ENCODE data around the gene AXIN1. TPM values are rescaled to one million over a fixed set of nuclear protein-coding genes. Genes with fewer than 3 reads are reported as not detected.

Gene AXIN1
- total and polyA plus RNA-seq, 2 of the 8 experiments (the other 6 are each of a cell fraction or from before 2014, with no cell fraction given) = 12.5 to 41.9 TPM

- Histone ChIP-seq H4K91ac (replicated peaks; ENCODE audit: insufficient read length, low read length) (no peak overlapping the region), H3K4me3 (ENCODE audit: extremely low read depth in 1 of 4, insufficient read depth in 2 of 4, low read depth in 3 of 4, low read length in 4 of 4) (peak overlapping the region in 2 of 4 experiments; percentile 12 to 65; a peak in 1 of 8 replicates), H3K36me3 (ENCODE audit: control insufficient read depth in 2 of 4, insufficient read depth in 4 of 4, low read length in 3 of 4) (peaks cover 7 to 18% (median 14%) of the 10 kb centered on the region in 4 experiments; a peak in 6 of 8 replicates), H3K79me1 (ENCODE audit: low read depth, low read length) (no peaks in the 10 kb centered on the region; the same call in 1 of the 2 replicates), H3K4ac (replicated peaks; ENCODE audit: insufficient read length, low read depth, low read length) (no peak overlapping the region), H3K9me3 (ENCODE audit: insufficient read depth in 2 of 2, low read depth in 1 of 2, low read length in 1 of 2) (no peaks in the 10 kb centered on the region), H2BK12ac (ENCODE audit: low read depth, low read length) (no peak overlapping the region), H3K4me1 (replicated peaks in 1 of 4; ENCODE audit: control insufficient read depth in 3 of 4, insufficient read depth in 4 of 4, low read length in 3 of 4) (peaks cover 0 to 26% (median 13%) of the 10 kb centered on the region in 4 experiments; a peak in 6 of 7 replicates), H3K23me2 (ENCODE audit: low read depth, low read length) (peaks cover 5% of the 10 kb centered on the region), H2BK15ac (ENCODE audit: low read length) (no peak overlapping the region), H3K18ac (ENCODE audit: extremely low read depth, low read length) (peak overlapping the region; percentile 32; the same call in 1 of the 2 replicates), H2AFZ (ENCODE audit: low read length) (no peak overlapping the region), H3K79me2 (ENCODE audit: control insufficient read depth in 1 of 2, insufficient read depth in 2 of 2, low read length in 2 of 2) (no peaks in the 10 kb centered on the region; a peak in 1 of 4 replicates), H2AK5ac (ENCODE audit: low read depth, low read length) (no peak overlapping the region), H3K56ac (replicated peaks; ENCODE audit: insufficient read length, low read depth, low read length) (no peak overlapping the region), H3K27me3 (replicated peaks in 1 of 4; ENCODE audit: control insufficient read depth in 3 of 4, extremely low read depth in 1 of 4, insufficient read depth in 3 of 4, low read length in 3 of 4) (no peaks in the 10 kb centered on the region), H3K14ac (ENCODE audit: insufficient read length) (no peak overlapping the region), H4K8ac (ENCODE audit: extremely low read depth, insufficient read depth, low read length) (no peak overlapping the region), H3K23ac (ENCODE audit: insufficient read length) (no peak overlapping the region), H3K27ac (ENCODE audit: low read depth, low read length) (no peak overlapping the region), H4K20me1 (replicated peaks in 1 of 2; ENCODE audit: control insufficient read depth in 1 of 2, insufficient read depth in 2 of 2, low read length in 2 of 2) (peaks cover 2 to 21% of the 10 kb centered on the region in 2 experiments), H2BK120ac (replicated peaks; ENCODE audit: low read depth, low read length) (no peak overlapping the region), H2BK5ac (ENCODE audit: low read depth, low read length) (peak overlapping the region; percentile 63), H3K9ac (replicated peaks in 1 of 4; ENCODE audit: extremely low read depth in 1 of 4, low read depth in 3 of 4, low read length in 3 of 4) (no peak overlapping the region), H4K5ac (ENCODE audit: insufficient read length, low read depth, low read length) (no peak overlapping the region), H3K4me2 (ENCODE audit: insufficient read depth in 1 of 2, low read depth in 2 of 2, low read length in 2 of 2) (peak overlapping the region; percentile 29 to 59; a peak in 2 of 4 replicates), H2BK20ac (ENCODE audit: low read length) (no peak overlapping the region)
- no peak for TF ChIP-seq CEBPB (IDR thresholded peaks at IDR 0.05; ENCODE audit: low read depth, low read length)
- TF ChIP-seq POLR2A (IDR thresholded peaks at IDR 0.05; ENCODE audit: control extremely low read depth in 1 of 2, low read depth in 2 of 2, low read length in 2 of 2) = 0 out of 3 replicates have a peak, but pooled peaks of 1 of the 2 experiments have one; percentile 13
- TF ChIP-seq BCL11A (IDR thresholded peaks at IDR 0.05; ENCODE audit: low read depth in 2 of 2, low read length in 2 of 2) = no peak
- no peak for FAIRE-seq
- ChIA-PET POLR2A (ENCODE audit: partially characterized antibody) (interaction anchor here (0.7 to 6.7 kb wide), 16 partner anchors 9 to 249 kb away, joined by 3 to 67 read pairs (median 3); partner anchors contain the start of genes CAPN15, NHLRC4 and WDR90), CTCF (ENCODE audit: partially characterized antibody) (interaction anchor here (0.9 to 1.7 kb wide), 6 partner anchors 8 to 95 kb away, joined by 3 to 9 read pairs (median 4); no protein-coding TSS in a partner anchor)
- peak in 1 of 2 experiments; percentile 51 for DNase-seq (ENCODE audit: low read depth in 1 of 2, low spot score in 2 of 2)
- WGBS, 2 experiments (ENCODE audit: extremely low coverage in 1 of 2, insufficient coverage in 1 of 2, insufficient read length in 1 of 2, insufficient replicate concordance in 2 of 2, low coverage in 1 of 2, low lambda C conversion rate in 2 of 2, missing lambda C conversion rate in 1 of 2) = 91% methylated on average over 10 of the region's 10 CpGs; no CpG with 5 or more reads in 1 of the 2 experiments
Measured at GRCh38 chr16:400061-400591, 47.6 kb upstream of the AXIN1 start.
